KOPT-K1 (cell line): ENCODE data around the gene IL21R.

Experiments used
- H3K27ac ChIP-seq: fragments of 200-600 bp; sonication (generic); 2 replicates; pipeline ENCODE4 v1.5.1; 2016; ENCODE audit warnings: antibody characterized with exemption, mild to moderate bottlenecking, low read depth, low read length; ENCODE audit not compliant: poor library complexity, severe bottlenecking
- H3K36me3 ChIP-seq: fragments of 200-600 bp; sonication (generic); 2 replicates; pipeline ENCODE4 v1.5.1; 2017; ENCODE audit warnings: antibody characterized with exemption, mild to moderate bottlenecking, low read length, moderate library complexity; ENCODE audit not compliant: insufficient read depth
- H3K9me3 ChIP-seq: fragments of 200-600 bp; sonication (generic); 2 replicates; pipeline ENCODE4 v1.5.1; 2017; ENCODE audit warnings: antibody characterized with exemption, low read length, mild to moderate bottlenecking; ENCODE audit not compliant: insufficient read depth, poor library complexity, severe bottlenecking

The IL21R gene

GRCh38 chr16:27401768-27402568 lies at the start of gene IL21R:
Gene IL21R (plus strand): TSS chr16:27402174. CDS start chr16:27430072, 27,898 bp downstream.
- Histone ChIP-seq H3K9me3 (no peaks in the 10 kb centered on the region), H3K27ac (peak within 1 kb of the TSS; percentile 50), H3K36me3 (no peaks in the 10 kb centered on the region)

DNA sequence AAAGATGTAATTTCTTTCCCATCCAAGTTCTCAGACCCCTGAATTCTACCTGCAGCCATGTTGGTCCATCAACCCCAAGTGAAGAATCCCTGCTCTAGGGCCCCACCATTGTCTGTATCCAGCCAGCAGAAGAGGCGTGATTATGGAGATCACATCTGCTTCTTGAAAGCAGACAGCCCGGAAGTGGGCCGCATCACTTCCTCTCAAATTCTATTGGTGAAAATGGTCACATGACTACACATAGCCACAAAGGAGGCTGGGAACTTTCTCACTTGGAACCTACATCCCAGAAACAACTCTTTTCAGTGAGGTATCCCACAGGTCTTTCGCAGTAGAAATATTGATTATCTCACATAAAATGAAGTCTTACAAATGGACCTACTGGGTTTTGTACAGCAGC lies 48.1 kb upstream of the IL21R start:
- Histone ChIP-seq H3K36me3 (peaks cover 41% of the 10 kb centered on the region; the same call in 1 of the 2 replicates), H3K27ac (no peak overlapping the region), H3K9me3 (no peaks in the 10 kb centered on the region)

DNA sequence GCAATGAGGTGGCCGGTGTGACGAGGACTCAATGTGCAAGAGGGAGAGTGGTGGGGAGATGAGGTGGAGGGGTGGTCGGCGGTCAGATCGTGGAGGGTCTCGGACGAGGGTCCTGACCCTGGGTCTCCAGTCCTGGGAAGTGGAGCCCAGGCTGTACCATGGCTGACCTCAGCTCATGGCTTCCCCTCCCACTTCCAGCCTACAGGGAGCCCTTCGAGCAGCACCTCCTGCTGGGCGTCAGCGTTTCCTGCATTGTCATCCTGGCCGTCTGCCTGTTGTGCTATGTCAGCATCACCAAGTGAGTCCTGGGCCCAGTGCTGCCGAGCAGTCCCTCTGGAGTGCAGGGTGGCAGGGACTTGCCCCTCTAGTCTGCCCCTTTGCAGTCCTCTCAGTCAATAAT lies 46.4 kb upstream of the IL21R start:
- H3K9me3 ChIP-seq, result no peaks in the 10 kb centered on the region
- H3K27ac ChIP-seq, result no peak overlapping the region
- H3K36me3 ChIP-seq, result peaks cover 49% of the 10 kb centered on the region; the same call in 1 of the 2 replicates

DNA sequence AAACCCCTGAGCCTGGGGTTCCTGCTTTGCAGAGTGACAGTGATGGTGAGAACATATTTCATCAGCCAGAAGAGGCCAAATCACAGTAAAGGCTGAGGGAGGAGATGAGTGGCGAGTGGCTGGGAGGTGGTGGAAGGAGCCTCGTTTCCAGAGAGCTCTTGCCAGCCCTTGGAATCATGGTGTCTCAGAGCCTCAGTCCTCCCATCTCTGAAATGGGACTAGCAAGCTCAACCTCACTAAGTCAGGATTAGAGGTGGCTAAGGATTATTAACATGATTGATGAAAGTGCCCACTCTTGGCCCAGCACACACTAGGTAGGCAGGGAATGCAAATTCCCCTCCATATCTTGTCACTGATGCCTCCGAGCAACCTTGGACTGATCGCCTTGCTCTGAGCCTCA lies 45.2 kb upstream of the IL21R start:
- no peak overlapping the region for H3K27ac ChIP-seq
- H3K36me3 ChIP-seq, result peaks cover 37% of the 10 kb centered on the region; the same call in 1 of the 2 replicates
- H3K9me3 ChIP-seq, result no peaks in the 10 kb centered on the region

GRCh38 chr16:27359051-27359450 lies 42.9 kb upstream of the IL21R start:
- Histone ChIP-seq H3K36me3 (peaks cover 43% of the 10 kb centered on the region; the same call in 1 of the 2 replicates), H3K9me3 (no peaks in the 10 kb centered on the region), H3K27ac (no peak overlapping the region)

DNA sequence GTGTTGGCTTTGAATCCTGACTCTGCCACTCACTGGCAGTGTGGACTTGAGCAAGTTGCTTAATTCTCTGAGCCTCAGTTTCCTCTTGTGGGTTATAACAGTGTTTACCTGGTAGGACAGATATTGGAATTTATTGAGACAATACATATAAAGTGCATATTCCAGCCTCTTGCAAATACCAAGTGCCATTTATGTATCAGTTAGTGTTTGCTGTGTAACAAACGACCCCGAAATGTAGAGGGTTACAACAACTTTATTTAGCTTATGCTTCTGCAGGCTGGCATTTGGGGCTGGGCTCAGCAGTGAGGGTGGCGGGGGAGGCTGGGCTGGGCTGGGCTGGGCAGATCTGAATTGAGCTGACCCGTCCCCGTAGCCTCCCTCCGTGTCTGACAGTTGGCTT lies 42.4 kb upstream of the IL21R start:
- no peak overlapping the region for H3K27ac ChIP-seq
- no peaks in the 10 kb centered on the region for H3K9me3 ChIP-seq
- peaks cover 40% of the 10 kb centered on the region; the same call in 1 of the 2 replicates for H3K36me3 ChIP-seq

DNA sequence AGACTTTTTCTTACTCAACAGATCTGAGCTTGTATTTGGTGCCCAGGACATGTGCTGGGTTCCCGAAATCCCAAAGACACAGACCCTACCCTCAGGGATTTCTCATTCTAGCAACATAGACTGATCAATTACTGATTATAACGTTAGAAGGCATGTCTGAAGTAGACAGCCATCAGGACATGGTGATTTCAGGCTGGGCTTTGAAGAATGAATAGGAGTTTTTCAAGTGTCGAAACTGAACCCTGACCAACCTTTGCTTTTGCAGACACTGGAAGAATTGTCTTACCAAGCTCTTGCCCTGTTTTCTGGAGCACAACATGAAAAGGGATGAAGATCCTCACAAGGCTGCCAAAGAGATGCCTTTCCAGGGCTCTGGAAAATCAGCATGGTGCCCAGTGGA lies 40.0 kb upstream of the IL21R start:
- Histone ChIP-seq H3K36me3 (peaks cover 40% of the 10 kb centered on the region; the same call in 1 of the 2 replicates), H3K27ac (no peak overlapping the region)

GRCh38 chr16:27362570-27363245 lies 39.3 kb upstream of the IL21R start:
- Histone ChIP-seq H3K9me3 (no peaks in the 10 kb centered on the region), H3K36me3 (peaks cover 40% of the 10 kb centered on the region; the same call in 1 of the 2 replicates), H3K27ac (no peak overlapping the region)

More for the DNA sequence above, 40.0 kb upstream of the IL21R start:
- no peaks in the 10 kb centered on the region for H3K9me3 ChIP-seq

DNA sequence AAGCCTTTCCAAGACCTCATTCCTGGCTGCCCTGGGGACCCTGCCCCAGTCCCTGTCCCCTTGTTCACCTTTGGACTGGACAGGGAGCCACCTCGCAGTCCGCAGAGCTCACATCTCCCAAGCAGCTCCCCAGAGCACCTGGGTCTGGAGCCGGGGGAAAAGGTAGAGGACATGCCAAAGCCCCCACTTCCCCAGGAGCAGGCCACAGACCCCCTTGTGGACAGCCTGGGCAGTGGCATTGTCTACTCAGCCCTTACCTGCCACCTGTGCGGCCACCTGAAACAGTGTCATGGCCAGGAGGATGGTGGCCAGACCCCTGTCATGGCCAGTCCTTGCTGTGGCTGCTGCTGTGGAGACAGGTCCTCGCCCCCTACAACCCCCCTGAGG lies 38.7 kb upstream of the IL21R start:
- Histone ChIP-seq H3K9me3 (no peaks in the 10 kb centered on the region), H3K27ac (no peak overlapping the region), H3K36me3 (peaks cover 40% of the 10 kb centered on the region; the same call in 1 of the 2 replicates)

DNA sequence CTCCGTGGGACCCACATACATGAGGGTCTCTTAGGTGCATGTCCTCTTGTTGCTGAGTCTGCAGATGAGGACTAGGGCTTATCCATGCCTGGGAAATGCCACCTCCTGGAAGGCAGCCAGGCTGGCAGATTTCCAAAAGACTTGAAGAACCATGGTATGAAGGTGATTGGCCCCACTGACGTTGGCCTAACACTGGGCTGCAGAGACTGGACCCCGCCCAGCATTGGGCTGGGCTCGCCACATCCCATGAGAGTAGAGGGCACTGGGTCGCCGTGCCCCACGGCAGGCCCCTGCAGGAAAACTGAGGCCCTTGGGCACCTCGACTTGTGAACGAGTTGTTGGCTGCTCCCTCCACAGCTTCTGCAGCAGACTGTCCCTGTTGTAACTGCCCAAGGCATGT lies 38.2 kb upstream of the IL21R start:
- H3K27ac ChIP-seq, result peak overlapping the region; percentile 17
- peaks cover 37% of the 10 kb centered on the region; the same call in 1 of the 2 replicates for H3K36me3 ChIP-seq
- H3K9me3 ChIP-seq, result no peaks in the 10 kb centered on the region

- peak overlapping the region; percentile 17 for H3K27ac ChIP-seq
- H3K36me3 ChIP-seq, result peaks cover 29% of the 10 kb centered on the region; the same call in 1 of the 2 replicates
- peaks cover 5% of the 10 kb centered on the region for H3K9me3 ChIP-seq
Observed at GRCh38 chr16:27364493-27365141, 37.4 kb upstream of the IL21R start.

DNA sequence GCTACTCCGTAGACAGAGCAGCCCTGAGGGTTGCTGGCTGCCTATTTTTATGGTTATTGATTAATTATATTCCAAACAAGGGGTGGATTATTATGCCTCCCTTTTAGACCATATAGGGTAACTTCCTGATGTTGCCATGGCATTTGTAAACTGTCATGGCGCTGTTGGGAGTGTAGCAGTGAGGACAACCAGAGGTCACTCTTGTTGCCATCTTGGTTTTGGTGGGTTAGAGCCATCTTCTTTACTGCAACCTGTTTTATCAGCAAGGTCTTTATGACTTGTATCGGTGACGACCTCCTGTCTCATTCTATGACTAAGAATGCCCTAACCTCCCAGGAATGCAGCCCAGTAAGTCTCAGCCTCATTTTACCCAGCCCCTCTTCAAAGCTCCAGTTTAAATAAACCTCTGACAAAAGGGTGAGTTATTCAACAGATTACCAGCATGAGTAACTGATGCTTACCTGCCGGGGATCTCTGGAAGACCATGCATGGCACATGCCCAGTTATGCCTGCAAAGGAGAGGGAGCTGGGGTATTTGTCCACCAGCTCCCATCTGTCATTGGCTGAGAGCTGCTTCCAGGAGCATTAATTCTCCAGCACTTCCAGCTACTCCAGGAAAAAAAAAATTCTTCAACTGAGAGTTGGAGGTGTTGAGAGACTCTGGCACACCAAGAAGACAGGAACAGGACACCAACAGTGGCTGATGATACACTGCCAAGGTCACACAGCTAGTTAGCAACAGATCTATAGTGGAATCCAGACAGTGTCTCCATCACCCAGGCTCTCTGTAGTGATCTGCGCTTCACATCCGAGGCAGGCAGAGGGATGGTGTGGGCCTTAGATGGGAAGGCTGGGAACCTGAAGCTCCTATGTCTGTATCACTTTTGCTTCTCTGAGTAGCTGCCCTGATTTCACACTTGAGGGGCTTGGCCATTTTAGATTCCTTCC lies 36.6 kb upstream of the IL21R start:
- H3K9me3 ChIP-seq, result peaks cover 13% of the 10 kb centered on the region
- H3K36me3 ChIP-seq, result peaks cover 24% of the 10 kb centered on the region; the same call in 1 of the 2 replicates
- peak overlapping the region; percentile 97 for H3K27ac ChIP-seq

GRCh38 chr16:27366687-27367460 lies 35.1 kb upstream of the IL21R start:
- Histone ChIP-seq H3K9me3 (peaks cover 18% of the 10 kb centered on the region), H3K36me3 (peaks cover 24% of the 10 kb centered on the region; the same call in 1 of the 2 replicates), H3K27ac (peak overlapping the region; percentile 97)
